HepG2 (cell line): Measurements from ENCODE around the gene ZNF175. TPM values are rescaled to one million over a fixed set of nuclear protein-coding genes. Genes with fewer than 3 reads are reported as not detected.

Experiments used
- GATAD2A ChIP-seq: IDR thresholded peaks from 2 replicates; pipeline ENCODE4 v1.6.1; 2016
- MYC ChIP-seq: sonication (generic); formaldehyde crosslinking; IDR thresholded peaks from 2 replicates; pipeline ENCODE4 v1.9.0; 2021; ENCODE audit warnings: missing genetic modification reagents, borderline replicate concordance
- RELA ChIP-seq: sonication (generic); formaldehyde crosslinking; IDR thresholded peaks from 2 replicates; pipeline ENCODE4 v1.4.0; 2020; ENCODE audit warnings: missing genetic modification reagents
- SMAD9 ChIP-seq: sonication (generic); formaldehyde crosslinking; IDR thresholded peaks from 2 replicates; pipeline ENCODE4 v1.5.1; 2020; ENCODE audit warnings: mild to moderate bottlenecking, missing genetic modification reagents
- ZNF441 ChIP-seq: sonication (generic); formaldehyde crosslinking; IDR thresholded peaks from 2 replicates; pipeline ENCODE4 v1.7.0; 2021; ENCODE audit warnings: missing genetic modification reagents, borderline replicate concordance
- polyA plus RNA-seq, 8 experiments: library from polyadenylated mRNA; depleted of rRNA in 3 of 8; stranded (reverse) in 7 of 8; unstranded in 1 of 8; fragments of >200 nt; fragmentation: Illumina TruSeq in 4 of 8; extraction: Trizol in 4 of 8; gene quantifications; 2 replicates each; pipeline versions ENCODE4 v1.2.1 to v1.2.3, GENCODE V29; 2011 to 2016; ENCODE audit warnings: low read depth in 4 of 8, missing spikeins in 1 of 8, mixed read lengths in 1 of 8; ENCODE audit not compliant: insufficient read depth in 1 of 8
- total RNA-seq, 5 experiments: library from RNA; depleted of rRNA; stranded (reverse); fragments of >200 nt; fragmentation: Illumina TruSeq; extraction: Trizol; gene quantifications; 2 replicates each; pipeline ENCODE4 v1.2.3, GENCODE V29; 2016; ENCODE audit warnings: low read depth in 1 of 5
- TF ChIP-seq, protein P1 (sequence below): sonication (generic); formaldehyde crosslinking; IDR thresholded peaks from 2 replicates; pipeline ENCODE4 v1.9.0; 2021; ENCODE audit warnings: missing genetic modification reagents, borderline replicate concordance
- TF ChIP-seq, protein P2 (sequence below): sonication (generic); formaldehyde crosslinking; IDR thresholded peaks from 2 replicates; pipeline ENCODE4 v1.4.0; 2020; ENCODE audit warnings: missing genetic modification reagents
- TF ChIP-seq, protein P3 (sequence below): sonication (generic); formaldehyde crosslinking; IDR thresholded peaks from 2 replicates; pipeline ENCODE4 v1.4.0; 2020; ENCODE audit warnings: mild to moderate bottlenecking, missing genetic modification reagents
- TF ChIP-seq, protein P4 (sequence below): IDR thresholded peaks from 2 replicates; pipeline ENCODE4 v1.6.1; 2016; ENCODE audit warnings: mild to moderate bottlenecking, missing biosample characterization, missing genetic modification reagents
- TF ChIP-seq, protein P5 (sequence below): sonication (generic); formaldehyde crosslinking; IDR thresholded peaks from 2 replicates; pipeline ENCODE4 v1.5.1; 2020; ENCODE audit warnings: missing genetic modification reagents, mild to moderate bottlenecking, borderline replicate concordance

The ZNF175 gene
- total and polyA plus RNA-seq, 2 of the 13 experiments (the other 11 are each of a cell fraction or from before 2014, with no cell fraction given): 1.2 to 1.5 TPM

DNA sequence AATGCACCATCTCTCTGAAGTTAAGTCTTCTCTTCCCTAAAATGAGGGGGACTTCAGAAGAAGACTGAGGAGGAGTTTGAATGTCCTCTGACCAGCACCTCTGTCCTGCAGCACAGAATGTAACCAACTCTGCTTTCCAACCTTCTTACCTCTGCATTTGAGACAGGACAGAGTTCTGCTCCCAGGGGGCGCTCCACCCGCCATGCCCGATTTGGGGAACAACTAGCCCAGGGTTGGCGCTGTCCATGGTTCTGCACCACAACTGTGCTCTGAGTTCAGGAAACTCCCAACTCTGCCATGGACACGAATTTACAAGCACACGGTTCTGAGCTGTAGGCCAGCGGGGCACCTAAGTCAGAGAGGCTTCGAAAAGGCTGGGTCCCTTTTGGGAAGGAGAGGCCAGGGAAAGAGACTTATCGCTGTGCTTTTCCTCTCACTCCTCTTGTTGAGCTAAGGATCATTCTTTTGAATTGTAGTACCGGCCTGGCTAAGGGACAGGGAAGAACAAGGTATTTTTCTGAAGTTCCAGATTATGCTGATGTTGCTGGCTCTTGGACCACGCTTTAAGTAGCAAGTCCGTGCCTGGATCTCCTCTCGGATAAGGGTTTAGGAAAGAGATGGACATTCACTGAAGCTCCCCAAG is 37.0 kb downstream of the ZNF175 start (continued):
- TF ChIP-seq, protein P1, sequence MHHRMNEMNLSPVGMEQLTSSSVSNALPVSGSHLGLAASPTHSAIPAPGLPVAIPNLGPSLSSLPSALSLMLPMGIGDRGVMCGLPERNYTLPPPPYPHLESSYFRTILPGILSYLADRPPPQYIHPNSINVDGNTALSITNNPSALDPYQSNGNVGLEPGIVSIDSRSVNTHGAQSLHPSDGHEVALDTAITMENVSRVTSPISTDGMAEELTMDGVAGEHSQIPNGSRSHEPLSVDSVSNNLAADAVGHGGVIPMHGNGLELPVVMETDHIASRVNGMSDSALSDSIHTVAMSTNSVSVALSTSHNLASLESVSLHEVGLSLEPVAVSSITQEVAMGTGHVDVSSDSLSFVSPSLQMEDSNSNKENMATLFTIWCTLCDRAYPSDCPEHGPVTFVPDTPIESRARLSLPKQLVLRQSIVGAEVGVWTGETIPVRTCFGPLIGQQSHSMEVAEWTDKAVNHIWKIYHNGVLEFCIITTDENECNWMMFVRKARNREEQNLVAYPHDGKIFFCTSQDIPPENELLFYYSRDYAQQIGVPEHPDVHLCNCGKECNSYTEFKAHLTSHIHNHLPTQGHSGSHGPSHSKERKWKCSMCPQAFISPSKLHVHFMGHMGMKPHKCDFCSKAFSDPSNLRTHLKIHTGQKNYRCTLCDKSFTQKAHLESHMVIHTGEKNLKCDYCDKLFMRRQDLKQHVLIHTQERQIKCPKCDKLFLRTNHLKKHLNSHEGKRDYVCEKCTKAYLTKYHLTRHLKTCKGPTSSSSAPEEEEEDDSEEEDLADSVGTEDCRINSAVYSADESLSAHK (CRISPR knock-in tag): peak; percentile 94
- peak; percentile 82; the same call in 1 of the 2 replicates for TF ChIP-seq SMAD9 (CRISPR knock-in tag)
- 0 out of 2 replicates have a peak, but pooled peaks have one; percentile 57 for TF ChIP-seq RELA (CRISPR knock-in tag)
- TF ChIP-seq ZNF441 (CRISPR knock-in tag): peak; percentile 91
- TF ChIP-seq, protein P2, sequence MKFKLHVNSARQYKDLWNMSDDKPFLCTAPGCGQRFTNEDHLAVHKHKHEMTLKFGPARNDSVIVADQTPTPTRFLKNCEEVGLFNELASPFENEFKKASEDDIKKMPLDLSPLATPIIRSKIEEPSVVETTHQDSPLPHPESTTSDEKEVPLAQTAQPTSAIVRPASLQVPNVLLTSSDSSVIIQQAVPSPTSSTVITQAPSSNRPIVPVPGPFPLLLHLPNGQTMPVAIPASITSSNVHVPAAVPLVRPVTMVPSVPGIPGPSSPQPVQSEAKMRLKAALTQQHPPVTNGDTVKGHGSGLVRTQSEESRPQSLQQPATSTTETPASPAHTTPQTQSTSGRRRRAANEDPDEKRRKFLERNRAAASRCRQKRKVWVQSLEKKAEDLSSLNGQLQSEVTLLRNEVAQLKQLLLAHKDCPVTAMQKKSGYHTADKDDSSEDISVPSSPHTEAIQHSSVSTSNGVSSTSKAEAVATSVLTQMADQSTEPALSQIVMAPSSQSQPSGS: peak; percentile 82; the same call in 1 of the 2 replicates
- TF ChIP-seq, protein P3, sequence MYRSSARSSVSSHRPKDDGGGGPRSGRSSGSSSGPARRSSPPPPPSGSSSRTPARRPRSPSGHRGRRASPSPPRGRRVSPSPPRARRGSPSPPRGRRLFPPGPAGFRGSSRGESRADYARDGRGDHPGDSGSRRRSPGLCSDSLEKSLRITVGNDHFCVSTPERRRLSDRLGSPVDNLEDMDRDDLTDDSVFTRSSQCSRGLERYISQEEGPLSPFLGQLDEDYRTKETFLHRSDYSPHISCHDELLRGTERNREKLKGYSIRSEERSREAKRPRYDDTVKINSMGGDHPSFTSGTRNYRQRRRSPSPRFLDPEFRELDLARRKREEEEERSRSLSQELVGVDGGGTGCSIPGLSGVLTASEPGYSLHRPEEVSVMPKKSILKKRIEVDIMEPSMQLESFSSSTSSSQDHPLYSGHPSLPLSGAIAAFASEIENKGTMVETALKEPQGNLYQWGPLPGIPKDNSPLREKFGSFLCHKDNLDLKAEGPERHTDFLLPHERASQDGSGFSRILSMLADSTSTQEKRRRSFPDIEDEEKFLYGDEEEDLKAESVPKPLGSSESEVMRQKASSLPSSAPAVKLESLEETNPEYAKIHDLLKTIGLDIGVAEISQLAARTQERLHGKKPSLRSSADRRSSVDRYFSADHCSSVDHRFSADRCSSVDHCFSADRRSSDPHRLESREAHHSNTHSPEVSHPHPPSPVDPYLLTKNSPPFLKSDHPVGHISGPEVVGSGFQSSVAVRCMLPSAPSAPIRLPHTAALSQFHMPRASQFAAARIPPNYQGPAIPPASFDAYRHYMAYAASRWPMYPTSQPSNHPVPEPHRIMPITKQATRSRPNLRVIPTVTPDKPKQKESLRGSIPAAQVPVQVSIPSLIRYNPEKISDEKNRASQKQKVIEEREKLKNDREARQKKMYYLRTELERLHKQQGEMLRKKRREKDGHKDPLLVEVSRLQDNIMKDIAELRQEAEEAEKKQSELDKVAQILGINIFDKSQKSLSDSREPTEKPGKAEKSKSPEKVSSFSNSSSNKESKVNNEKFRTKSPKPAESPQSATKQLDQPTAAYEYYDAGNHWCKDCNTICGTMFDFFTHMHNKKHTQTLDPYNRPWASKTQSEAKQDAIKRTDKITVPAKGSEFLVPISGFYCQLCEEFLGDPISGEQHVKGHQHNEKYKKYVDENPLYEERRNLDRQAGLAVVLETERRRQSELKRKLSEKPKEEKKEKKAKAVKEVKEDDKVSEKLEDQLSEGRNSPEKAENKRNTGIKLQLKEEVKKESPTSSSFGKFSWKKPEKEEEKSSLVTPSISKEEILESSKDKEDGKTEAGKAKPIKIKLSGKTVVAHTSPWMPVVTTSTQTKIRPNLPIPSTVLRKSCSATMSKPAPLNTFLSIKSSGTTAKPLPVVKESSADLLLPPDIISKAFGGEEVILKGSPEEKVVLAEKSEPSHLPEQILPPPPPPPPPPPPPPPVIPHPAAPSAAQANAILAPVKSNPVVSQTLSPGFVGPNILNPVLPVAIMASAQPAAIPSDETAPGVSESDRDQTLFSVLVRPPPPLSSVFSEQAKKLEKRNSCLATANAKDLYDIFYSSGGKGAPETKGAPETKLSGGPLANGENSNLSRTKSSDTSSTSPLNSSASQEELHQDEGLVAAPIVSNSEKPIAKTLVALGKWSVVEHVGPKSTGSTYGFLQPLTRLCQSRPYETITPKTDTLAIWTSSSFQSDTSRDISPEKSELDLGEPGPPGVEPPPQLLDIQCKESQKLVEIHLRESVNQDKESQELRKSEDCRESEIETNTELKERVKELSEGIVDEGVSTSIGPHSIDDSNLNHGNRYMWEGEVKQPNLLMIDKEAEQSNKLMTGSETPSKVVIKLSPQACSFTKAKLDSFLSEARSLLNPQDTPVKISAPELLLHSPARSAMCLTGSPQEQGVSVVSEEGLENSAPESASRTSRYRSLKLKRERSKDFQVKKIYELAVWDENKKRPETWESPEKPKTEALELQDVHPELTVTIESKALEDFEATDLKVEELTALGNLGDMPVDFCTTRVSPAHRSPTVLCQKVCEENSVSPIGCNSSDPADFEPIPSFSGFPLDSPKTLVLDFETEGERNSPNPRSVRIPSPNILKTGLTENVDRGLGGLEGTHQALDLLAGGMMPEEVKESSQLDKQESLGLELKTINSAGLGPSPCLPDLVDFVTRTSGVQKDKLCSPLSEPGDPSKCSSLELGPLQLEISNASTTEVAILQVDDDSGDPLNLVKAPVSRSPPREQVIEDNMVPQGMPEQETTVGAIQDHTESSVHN: peak; percentile 67; the same call in 1 of the 2 replicates
- peak; percentile 53; the same call in 1 of the 2 replicates for TF ChIP-seq MYC (CRISPR knock-in tag)
- TF ChIP-seq, protein P4, sequence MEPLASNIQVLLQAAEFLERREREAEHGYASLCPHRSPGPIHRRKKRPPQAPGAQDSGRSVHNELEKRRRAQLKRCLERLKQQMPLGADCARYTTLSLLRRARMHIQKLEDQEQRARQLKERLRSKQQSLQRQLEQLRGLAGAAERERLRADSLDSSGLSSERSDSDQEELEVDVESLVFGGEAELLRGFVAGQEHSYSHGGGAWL: peak; percentile 96
- TF ChIP-seq GATAD2A: peak; percentile 49; the same call in 1 of the 2 replicates
- TF ChIP-seq, protein P5, sequence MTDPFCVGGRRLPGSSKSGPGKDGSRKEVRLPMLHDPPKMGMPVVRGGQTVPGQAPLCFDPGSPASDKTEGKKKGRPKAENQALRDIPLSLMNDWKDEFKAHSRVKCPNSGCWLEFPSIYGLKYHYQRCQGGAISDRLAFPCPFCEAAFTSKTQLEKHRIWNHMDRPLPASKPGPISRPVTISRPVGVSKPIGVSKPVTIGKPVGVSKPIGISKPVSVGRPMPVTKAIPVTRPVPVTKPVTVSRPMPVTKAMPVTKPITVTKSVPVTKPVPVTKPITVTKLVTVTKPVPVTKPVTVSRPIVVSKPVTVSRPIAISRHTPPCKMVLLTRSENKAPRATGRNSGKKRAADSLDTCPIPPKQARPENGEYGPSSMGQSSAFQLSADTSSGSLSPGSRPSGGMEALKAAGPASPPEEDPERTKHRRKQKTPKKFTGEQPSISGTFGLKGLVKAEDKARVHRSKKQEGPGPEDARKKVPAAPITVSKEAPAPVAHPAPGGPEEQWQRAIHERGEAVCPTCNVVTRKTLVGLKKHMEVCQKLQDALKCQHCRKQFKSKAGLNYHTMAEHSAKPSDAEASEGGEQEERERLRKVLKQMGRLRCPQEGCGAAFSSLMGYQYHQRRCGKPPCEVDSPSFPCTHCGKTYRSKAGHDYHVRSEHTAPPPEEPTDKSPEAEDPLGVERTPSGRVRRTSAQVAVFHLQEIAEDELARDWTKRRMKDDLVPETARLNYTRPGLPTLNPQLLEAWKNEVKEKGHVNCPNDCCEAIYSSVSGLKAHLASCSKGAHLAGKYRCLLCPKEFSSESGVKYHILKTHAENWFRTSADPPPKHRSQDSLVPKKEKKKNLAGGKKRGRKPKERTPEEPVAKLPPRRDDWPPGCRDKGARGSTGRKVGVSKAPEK: no peak
